Hematopoietic multipotent progenitor cell treated with erythropoietin and hydrocortisone succinate and interleukin-3 and kit ligand, for 15 days (in vitro differentiated cells): Measurements from ENCODE around the gene PLK2.

Source experiments
- DNase-seq: peaks from one replicate; pipeline ENCODE4 v3.0.0-alpha.2; 2015; ENCODE audit warnings: low spot score

The PLK2 gene

GRCh38 chr5:58477760-58478376 is 18.0 kb upstream of the PLK2 start:
- no peak for DNase-seq

- DNase-seq: no peak
Measured at GRCh38 chr5:58475404-58475803, 15.5 kb upstream of the PLK2 start.

GRCh38 chr5:58469896-58470295 is 10.0 kb upstream of the PLK2 start:
- DNase-seq: no peak

- DNase-seq: no peak
Measured at GRCh38 chr5:58466939-58467338, 7.1 kb upstream of the PLK2 start.

GRCh38 chr5:58462623-58463230 is 2.8 kb upstream of the PLK2 start:
- DNase-seq: peak; percentile 41

- DNase-seq: no peak
Measured at GRCh38 chr5:58462154-58462553, 2.3 kb upstream of the PLK2 start.

GRCh38 chr5:58460732-58461286 is 923 bp upstream of the PLK2 start:
- DNase-seq: peak; percentile 79

- no peak for DNase-seq
Measured at GRCh38 chr5:58459146-58460001, 512 bp downstream of the PLK2 start.

- DNase-seq: no peak
Measured at GRCh38 chr5:58458743-58459145, 1.1 kb downstream of the PLK2 start.

- DNase-seq: no peak
Measured at GRCh38 chr5:58458141-58458742, 1.6 kb downstream of the PLK2 start.

GRCh38 chr5:58457050-58457449 is 2.8 kb downstream of the PLK2 start:
- no peak for DNase-seq

GRCh38 chr5:58456486-58456885 is 3.4 kb downstream of the PLK2 start:
- DNase-seq: no peak

- DNase-seq: no peak
Measured at GRCh38 chr5:58456026-58456425, 3.9 kb downstream of the PLK2 start.

- DNase-seq: no peak
Measured at GRCh38 chr5:58455480-58455879, 4.4 kb downstream of the PLK2 start.

- no peak for DNase-seq
Measured at GRCh38 chr5:58455066-58455465, 4.8 kb downstream of the PLK2 start.

- no peak for DNase-seq
Measured at GRCh38 chr5:58454025-58454424, 5.9 kb downstream of the PLK2 start.

GRCh38 chr5:58453306-58453705 is 6.6 kb downstream of the PLK2 start:
- DNase-seq: no peak

- no peak for DNase-seq
Measured at GRCh38 chr5:58452566-58453258, 7.2 kb downstream of the PLK2 start.

GRCh38 chr5:58451732-58452565 is 7.9 kb downstream of the PLK2 start:
- DNase-seq: no peak

GRCh38 chr5:58450811-58451629 is 8.9 kb downstream of the PLK2 start:
- no peak for DNase-seq
